PFSK-1 (cell line): ENCODE results near the gene MAPK12.

Source experiments
- FOXP2 ChIP-seq: optimal IDR thresholded peaks from 2 replicates; pipeline ENCODE3; 2011; ENCODE audit warnings: borderline replicate concordance, control low read depth, inconsistent platforms; ENCODE audit not compliant: insufficient read depth; ENCODE audit errors: extremely low read length, extremely low read depth
- POLR2AphosphoS5 ChIP-seq: IDR thresholded peaks from 2 replicates; pipeline ENCODE4 v1.6.1; 2012; ENCODE audit warnings: low read depth, mild to moderate bottlenecking, control low read depth, low read length, moderate library complexity
- REST ChIP-seq, 2 experiments: IDR thresholded peaks; 2 replicates each; pipeline versions ENCODE4 v1.6.1 to v1.8.0; 2011 to 2012; ENCODE audit warnings: low read depth in 2 of 2, low read length in 2 of 2, control low read depth in 1 of 2, inconsistent platforms in 1 of 2, mild to moderate bottlenecking in 1 of 2, moderate library complexity in 1 of 2; ENCODE audit not compliant: insufficient read depth in 1 of 2
- SIN3A ChIP-seq: IDR thresholded peaks from 2 replicates; pipeline ENCODE4 v1.6.1; 2012; ENCODE audit warnings: mild to moderate bottlenecking, low read length, moderate library complexity, borderline replicate concordance; ENCODE audit not compliant: insufficient read depth
- TAF1 ChIP-seq: IDR thresholded peaks from 2 replicates; pipeline ENCODE4 v1.6.1; 2012; ENCODE audit warnings: low read length, control low read depth, borderline replicate concordance; ENCODE audit not compliant: insufficient read depth

The MAPK12 gene

DNA sequence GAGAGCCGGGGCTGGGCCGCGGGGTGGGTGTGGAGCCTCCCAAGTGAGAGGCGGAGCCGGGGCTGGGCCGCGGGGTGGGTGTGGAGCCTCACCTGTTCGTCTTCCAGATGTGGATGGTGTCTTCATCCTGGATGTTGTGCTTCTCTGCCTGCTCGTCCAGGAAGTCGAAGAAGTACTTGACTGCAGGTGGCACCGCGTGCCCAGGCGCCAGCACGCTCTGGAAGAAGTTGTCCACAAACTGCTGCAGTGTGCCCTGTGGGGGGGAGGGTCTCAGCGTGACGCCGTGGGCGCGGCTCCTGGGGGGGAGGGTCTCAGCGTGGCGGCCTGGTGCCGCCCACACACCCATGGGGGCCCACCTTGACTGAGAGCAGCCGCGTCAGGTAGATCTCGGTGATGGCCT lies 16.3 kb upstream of the MAPK12 start:
- TF ChIP-seq REST (IDR thresholded peaks at IDR 0.05; ENCODE audit: insufficient read depth in 1 of 2, low read depth in 2 of 2, low read length in 2 of 2), result no peak
- no peak for TF ChIP-seq POLR2AphosphoS5
- no peak for TF ChIP-seq FOXP2
- no peak for TF ChIP-seq SIN3A
- no peak for TF ChIP-seq TAF1

DNA sequence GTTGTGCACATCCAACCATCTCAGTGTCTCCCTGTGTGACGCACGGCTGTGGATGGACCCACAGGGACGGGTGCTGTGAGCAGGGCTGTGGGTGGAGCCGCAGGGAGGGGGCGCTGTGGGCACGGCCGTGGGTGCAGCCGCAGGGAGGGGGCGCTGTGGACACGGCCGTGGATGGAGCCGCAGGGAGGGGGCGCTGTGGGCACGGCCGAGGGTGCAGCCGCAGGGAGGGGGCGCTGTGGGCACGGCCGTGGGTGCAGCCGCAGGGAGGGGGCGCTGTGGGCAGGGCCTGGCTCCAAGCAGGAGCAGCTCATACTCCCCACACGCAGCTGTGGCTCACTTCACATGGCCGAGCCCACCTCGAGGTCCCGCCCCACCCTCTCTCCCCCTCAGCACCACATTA lies 14.7 kb upstream of the MAPK12 start:
- TF ChIP-seq TAF1 (no peak), REST (IDR thresholded peaks at IDR 0.05; ENCODE audit: insufficient read depth in 1 of 2, low read depth in 2 of 2, low read length in 2 of 2) (no peak), POLR2AphosphoS5 (no peak), FOXP2 (no peak), SIN3A (no peak)

DNA sequence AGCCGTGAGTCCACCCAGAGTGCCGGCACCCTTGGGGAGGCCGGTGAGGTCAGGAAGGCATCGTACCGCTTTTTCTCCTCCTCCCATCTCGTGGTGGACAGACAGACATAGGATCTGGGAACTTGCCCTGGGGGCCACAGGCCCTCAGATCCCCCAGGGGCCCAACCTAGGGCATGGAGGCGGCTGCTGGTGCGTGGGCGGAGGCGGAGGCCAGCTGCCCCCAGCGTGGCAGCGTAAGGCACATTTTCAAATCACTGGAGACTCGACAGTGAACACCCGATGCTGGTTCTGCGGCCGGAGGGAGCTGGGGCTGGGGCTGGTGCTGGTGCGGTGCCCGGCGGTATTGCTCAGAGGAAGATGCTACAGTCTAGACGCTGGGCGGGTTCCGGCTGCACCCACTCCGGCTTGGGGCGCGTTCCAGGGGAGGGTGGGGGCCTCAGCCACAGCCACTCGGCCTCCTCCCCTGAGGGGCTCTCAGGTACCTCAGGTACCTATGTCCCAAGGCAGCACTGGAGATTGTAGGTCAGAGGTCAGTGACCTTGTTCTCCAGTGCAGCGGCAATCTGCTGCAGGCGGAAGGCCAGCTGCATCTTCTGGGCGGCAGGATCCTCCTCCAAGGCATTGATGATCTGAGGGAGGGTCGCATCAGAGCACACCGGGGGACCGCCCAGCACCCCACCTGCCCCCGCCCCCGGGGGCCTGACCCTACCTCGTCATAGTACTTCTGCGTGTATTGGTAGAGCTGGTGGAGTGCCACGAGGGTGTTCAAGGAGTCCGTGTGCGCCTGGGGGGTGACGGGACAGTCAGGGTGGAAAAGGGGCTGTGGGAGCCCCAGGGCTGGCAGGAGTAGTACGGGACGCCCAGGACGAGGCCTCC lies 13.9 kb upstream of the MAPK12 start:
- TF ChIP-seq REST (IDR thresholded peaks at IDR 0.05; ENCODE audit: insufficient read depth in 1 of 2, low read depth in 2 of 2, low read length in 2 of 2), result no peak
- TF ChIP-seq FOXP2, result no peak
- no peak for TF ChIP-seq SIN3A
- no peak for TF ChIP-seq POLR2AphosphoS5
- TF ChIP-seq TAF1, result no peak

GRCh38 chr22:50274771-50275170 lies 13.3 kb upstream of the MAPK12 start:
- TF ChIP-seq SIN3A (no peak), TAF1 (no peak), FOXP2 (no peak), POLR2AphosphoS5 (no peak), REST (IDR thresholded peaks at IDR 0.05; ENCODE audit: insufficient read depth in 1 of 2, low read depth in 2 of 2, low read length in 2 of 2) (no peak)

DNA sequence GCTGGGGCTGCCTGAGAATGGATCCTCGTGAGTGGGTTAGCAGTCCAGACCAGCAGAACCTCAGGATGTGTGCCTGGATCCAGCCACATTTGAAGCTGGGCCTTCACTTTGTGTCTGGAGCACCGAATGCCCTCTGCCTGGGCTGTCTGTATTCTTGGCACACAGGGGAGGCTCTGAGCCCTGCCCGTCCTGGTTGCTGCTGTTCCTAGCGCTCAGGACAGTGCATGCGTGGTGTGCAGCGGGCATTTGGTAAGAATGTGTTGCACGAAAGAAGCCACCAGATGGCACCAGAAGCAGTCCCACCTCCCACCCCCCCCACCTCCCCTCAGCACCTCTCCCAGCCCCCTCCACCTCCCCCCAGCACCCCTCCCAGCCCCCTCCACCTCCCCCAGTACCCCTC lies 12.8 kb upstream of the MAPK12 start:
- TF ChIP-seq FOXP2 (no peak), REST (IDR thresholded peaks at IDR 0.05; ENCODE audit: insufficient read depth in 1 of 2, low read depth in 2 of 2, low read length in 2 of 2) (no peak), POLR2AphosphoS5 (no peak)
